ENCODE measurements around the gene CFAP410. TPM values are rescaled to one million over a fixed set of nuclear protein-coding genes. Genes with fewer than 3 reads are reported as not detected.

The CFAP410 gene
- total RNA-seq, 1 donor from 2014 or later = 24.3 TPM

DNA sequence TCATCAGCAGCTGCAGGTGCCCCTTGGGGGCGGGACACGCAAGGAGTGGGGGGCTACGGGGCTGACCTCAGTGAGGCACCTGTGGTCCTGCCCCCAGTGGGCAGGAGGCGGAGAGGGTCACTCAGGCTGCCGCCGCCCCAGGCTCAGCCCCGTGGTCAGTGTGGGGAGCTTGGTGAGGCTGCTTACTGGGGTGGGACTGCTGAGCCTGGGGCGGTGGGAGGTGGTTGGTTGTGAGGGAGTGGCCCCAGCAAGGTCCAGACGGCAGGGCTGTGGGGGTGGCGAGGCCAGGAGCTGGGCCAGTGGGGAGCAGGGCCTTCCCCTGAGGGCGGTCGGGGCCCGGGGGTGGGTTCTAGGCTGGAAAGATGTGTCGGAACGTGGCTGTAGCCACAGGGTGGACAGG is 25.1 kb downstream of the CFAP410 start:
- Histone ChIP-seq H3K27me3 (no peaks in the 10 kb centered on the region), H3K4me3 (no peak overlapping the region), H3K4me1 (no peaks in the 10 kb centered on the region), H3K36me3 (peaks cover 0 to 66% of the 10 kb centered on the region in 2 donors), H3K9me3 (no peaks in the 10 kb centered on the region), H3K27ac (no peak overlapping the region)
- no peak for DNase-seq (ENCODE audit: extremely low spot score in 2 of 2)
- TF ChIP-seq CTCF (IDR thresholded peaks at IDR 0.05) (no peak), POLR2AphosphoS5 (IDR thresholded peaks at IDR 0.05; ENCODE audit: insufficient read depth in 1 of 2, low read depth in 1 of 2) (no peak), POLR2A (IDR thresholded peaks at IDR 0.05) (no peak)
- intact Hi-C loops (cut with DNase I) = loop anchor here (2.0 to 10.0 kb wide), 2 partner anchors 15 to 509 kb away; no protein-coding TSS in a partner anchor

- no peak for DNase-seq (ENCODE audit: extremely low spot score in 2 of 2)
- Histone ChIP-seq H3K9me3 (no peaks in the 10 kb centered on the region), H3K27ac (no peak overlapping the region), H3K4me3 (no peak overlapping the region), H3K36me3 (peaks cover 0 to 59% of the 10 kb centered on the region in 2 donors), H3K27me3 (no peaks in the 10 kb centered on the region), H3K4me1 (no peaks in the 10 kb centered on the region)
- TF ChIP-seq CTCF (IDR thresholded peaks at IDR 0.05) (no peak), POLR2A (IDR thresholded peaks at IDR 0.05) (no peak), POLR2AphosphoS5 (IDR thresholded peaks at IDR 0.05; ENCODE audit: insufficient read depth in 1 of 2, low read depth in 1 of 2) (no peak)
- intact Hi-C loops (cut with DNase I) = loop anchor here (10.0 kb wide), 1 partner anchor 509 kb away; no protein-coding TSS in a partner anchor
These were observed 25.7 kb downstream of the CFAP410 start for GRCh38 chr21:44313451-44313850.

- H3K27me3 ChIP-seq = no peaks in the 10 kb centered on the region
- TF ChIP-seq CTCF (IDR thresholded peaks at IDR 0.05) = no peak
- TF ChIP-seq POLR2AphosphoS5 (IDR thresholded peaks at IDR 0.05; ENCODE audit: insufficient read depth in 1 of 2, low read depth in 1 of 2) = no peak
- no peak for TF ChIP-seq POLR2A (IDR thresholded peaks at IDR 0.05)
- intact Hi-C loops (cut with DNase I) = loop anchor here (10.0 kb wide), 1 partner anchor 508 kb away; no protein-coding TSS in a partner anchor
- H3K9me3 ChIP-seq = no peaks in the 10 kb centered on the region
- H3K36me3 ChIP-seq = peaks cover 0 to 52% of the 10 kb centered on the region in 2 donors
- DNase-seq (ENCODE audit: extremely low spot score in 2 of 2) = no peak
- no peak overlapping the region for H3K27ac ChIP-seq
- no peak overlapping the region for H3K4me3 ChIP-seq
- no peaks in the 10 kb centered on the region for H3K4me1 ChIP-seq
These were observed 26.5 kb downstream of the CFAP410 start for GRCh38 chr21:44312716-44313115.

DNA sequence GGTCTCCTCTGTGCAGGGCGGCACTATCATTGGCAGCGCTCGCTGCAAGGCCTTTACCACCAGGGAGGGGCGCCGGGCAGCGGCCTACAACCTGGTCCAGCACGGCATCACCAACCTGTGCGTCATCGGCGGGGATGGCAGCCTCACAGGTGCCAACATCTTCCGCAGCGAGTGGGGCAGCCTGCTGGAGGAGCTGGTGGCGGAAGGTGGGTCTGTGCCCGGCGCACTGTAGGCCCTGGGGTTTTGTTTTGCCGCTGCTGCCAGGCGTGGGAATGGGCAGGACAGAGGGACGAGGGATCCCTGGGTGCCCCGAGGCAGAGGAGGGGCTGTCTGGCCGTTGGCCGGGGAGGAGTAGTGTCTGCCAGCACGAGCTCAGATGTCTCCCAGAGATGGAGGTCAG is 27.1 kb downstream of the CFAP410 start:
- no peak overlapping the region for H3K27ac ChIP-seq
- no peaks in the 10 kb centered on the region for H3K9me3 ChIP-seq
- no peaks in the 10 kb centered on the region for H3K27me3 ChIP-seq
- intact Hi-C loops (cut with DNase I) = loop anchor here (10.0 kb wide), 1 partner anchor 507 kb away; no protein-coding TSS in a partner anchor
- TF ChIP-seq CTCF (IDR thresholded peaks at IDR 0.05) = no peak
- no peak for TF ChIP-seq POLR2AphosphoS5 (IDR thresholded peaks at IDR 0.05; ENCODE audit: insufficient read depth in 1 of 2, low read depth in 1 of 2)
- TF ChIP-seq POLR2A (IDR thresholded peaks at IDR 0.05) = no peak
- H3K4me1 ChIP-seq = no peaks in the 10 kb centered on the region
- H3K36me3 ChIP-seq = peaks cover 0 to 48% of the 10 kb centered on the region in 2 donors
- no peak for DNase-seq (ENCODE audit: extremely low spot score in 2 of 2)
- H3K4me3 ChIP-seq = no peak overlapping the region

DNA sequence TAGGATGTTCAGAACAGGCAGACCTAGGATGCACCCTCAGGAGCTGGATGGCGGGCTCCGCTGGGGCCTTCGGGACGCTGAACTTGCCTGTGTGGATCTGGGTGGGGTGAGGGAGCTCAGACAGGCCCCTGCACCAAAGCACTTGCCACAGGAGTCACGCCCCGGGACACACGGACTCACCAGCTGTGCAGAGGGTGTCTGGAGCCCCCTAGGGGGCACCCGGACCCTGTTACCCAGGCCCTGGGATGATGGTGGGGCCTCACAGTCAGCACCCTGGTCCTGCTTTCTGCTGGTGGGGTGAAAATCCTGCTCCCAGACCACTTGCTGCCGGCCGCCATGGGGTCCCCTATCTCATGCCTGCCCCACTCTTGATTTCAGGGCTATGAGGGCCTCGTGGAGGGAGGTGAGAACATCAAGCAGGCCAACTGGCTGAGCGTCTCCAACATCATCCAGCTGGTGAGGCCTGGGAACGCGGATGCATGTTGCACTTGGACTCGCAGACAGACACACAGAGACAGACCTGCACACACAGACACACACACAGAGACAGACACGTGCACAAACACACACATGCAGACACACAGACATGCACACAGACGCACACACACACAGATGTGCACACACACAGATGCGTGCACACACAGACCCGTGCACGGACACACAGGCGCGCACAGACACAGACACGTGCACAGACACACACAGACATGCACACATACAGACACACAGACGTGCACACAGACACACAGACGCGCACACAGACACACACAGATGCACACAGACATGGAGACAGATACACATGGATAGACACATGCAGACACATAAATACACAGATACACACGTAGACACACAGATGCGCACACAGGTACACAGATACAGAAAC is 28.3 kb downstream of the CFAP410 start:
- Histone ChIP-seq H3K27ac (no peak overlapping the region), H3K27me3 (no peaks in the 10 kb centered on the region), H3K36me3 (peaks cover 0 to 44% of the 10 kb centered on the region in 2 donors), H3K9me3 (no peaks in the 10 kb centered on the region), H3K4me3 (no peak overlapping the region), H3K4me1 (peaks cover 6% of the 10 kb centered on the region)
- no peak for DNase-seq (ENCODE audit: extremely low spot score in 2 of 2)
- TF ChIP-seq CTCF (IDR thresholded peaks at IDR 0.05) = no peak
- TF ChIP-seq POLR2A (IDR thresholded peaks at IDR 0.05) = no peak
- no peak for TF ChIP-seq POLR2AphosphoS5 (IDR thresholded peaks at IDR 0.05; ENCODE audit: insufficient read depth in 1 of 2, low read depth in 1 of 2)
- intact Hi-C loops (cut with DNase I) = loop anchor here (10.0 kb wide), 1 partner anchor 506 kb away; no protein-coding TSS in a partner anchor

Data from vagina (tissue), 2 donors.